Measurements from ENCODE around the gene PLVAP.

PLVAP gene

GRCh38 chr19:17357724-17358123 is 19.4 kb downstream of the PLVAP start:
- Mint-ChIP-seq H3K36me3 (ENCODE audit: low read depth) (no peaks in the 10 kb centered on the region), H3K4me1 (ENCODE audit: low read depth) (no peaks in the 10 kb centered on the region), H3K27ac (no peak overlapping the region), H3K27me3 (ENCODE audit: low read depth) (no peaks in the 10 kb centered on the region), H3K4me3 (no peak overlapping the region), H3K9me3 (no peaks in the 10 kb centered on the region)
- no peak for DNase-seq (ENCODE audit: low spot score)

GRCh38 chr19:17357078-17357666 is 20.0 kb downstream of the PLVAP start:
- H3K27me3 Mint-ChIP-seq (ENCODE audit: low read depth), result no peaks in the 10 kb centered on the region
- no peaks in the 10 kb centered on the region for H3K9me3 Mint-ChIP-seq
- H3K4me1 Mint-ChIP-seq (ENCODE audit: low read depth), result no peaks in the 10 kb centered on the region
- H3K27ac Mint-ChIP-seq, result no peak overlapping the region
- H3K36me3 Mint-ChIP-seq (ENCODE audit: low read depth), result no peaks in the 10 kb centered on the region
- no peak overlapping the region for H3K4me3 Mint-ChIP-seq
- DNase-seq (ENCODE audit: low spot score), result no peak

- no peak overlapping the region for H3K27ac Mint-ChIP-seq
- peaks cover 11% of the 10 kb centered on the region for H3K27me3 Mint-ChIP-seq (ENCODE audit: low read depth)
- DNase-seq (ENCODE audit: low spot score), result no peak
- H3K4me1 Mint-ChIP-seq (ENCODE audit: low read depth), result peaks cover 9% of the 10 kb centered on the region
- H3K9me3 Mint-ChIP-seq, result no peaks in the 10 kb centered on the region
- H3K4me3 Mint-ChIP-seq, result no peak overlapping the region
- no peaks in the 10 kb centered on the region for H3K36me3 Mint-ChIP-seq (ENCODE audit: low read depth)
Observed at GRCh38 chr19:17353386-17353785, 23.8 kb downstream of the PLVAP start.

GRCh38 chr19:17352608-17353280 is 24.4 kb downstream of the PLVAP start:
- peaks cover 11% of the 10 kb centered on the region for H3K27me3 Mint-ChIP-seq (ENCODE audit: low read depth)
- no peaks in the 10 kb centered on the region for H3K9me3 Mint-ChIP-seq
- peaks cover 9% of the 10 kb centered on the region for H3K4me1 Mint-ChIP-seq (ENCODE audit: low read depth)
- H3K27ac Mint-ChIP-seq, result no peak overlapping the region
- no peak overlapping the region for H3K4me3 Mint-ChIP-seq
- no peak for DNase-seq (ENCODE audit: low spot score)
- no peaks in the 10 kb centered on the region for H3K36me3 Mint-ChIP-seq (ENCODE audit: low read depth)

- no peaks in the 10 kb centered on the region for H3K9me3 Mint-ChIP-seq
- no peak overlapping the region for H3K27ac Mint-ChIP-seq
- H3K4me3 Mint-ChIP-seq, result no peak overlapping the region
- DNase-seq (ENCODE audit: low spot score), result no peak
- peaks cover 9% of the 10 kb centered on the region for H3K4me1 Mint-ChIP-seq (ENCODE audit: low read depth)
- H3K36me3 Mint-ChIP-seq (ENCODE audit: low read depth), result no peaks in the 10 kb centered on the region
- peaks cover 11% of the 10 kb centered on the region for H3K27me3 Mint-ChIP-seq (ENCODE audit: low read depth)
Observed at GRCh38 chr19:17351815-17352435, 25.2 kb downstream of the PLVAP start.

GRCh38 chr19:17348700-17349099 is 28.4 kb downstream of the PLVAP start:
- Mint-ChIP-seq H3K9me3 (no peaks in the 10 kb centered on the region), H3K4me1 (ENCODE audit: low read depth) (peaks cover 15% of the 10 kb centered on the region), H3K36me3 (ENCODE audit: low read depth) (peaks cover 2% of the 10 kb centered on the region), H3K4me3 (no peak overlapping the region), H3K27ac (no peak overlapping the region), H3K27me3 (ENCODE audit: low read depth) (peaks cover 11% of the 10 kb centered on the region)
- no peak for DNase-seq (ENCODE audit: low spot score)

GRCh38 chr19:17347877-17348276 is 29.3 kb downstream of the PLVAP start:
- DNase-seq (ENCODE audit: low spot score), result no peak
- no peak overlapping the region for H3K27ac Mint-ChIP-seq
- no peak overlapping the region for H3K4me3 Mint-ChIP-seq
- peaks cover 15% of the 10 kb centered on the region for H3K4me1 Mint-ChIP-seq (ENCODE audit: low read depth)
- H3K9me3 Mint-ChIP-seq, result no peaks in the 10 kb centered on the region
- H3K36me3 Mint-ChIP-seq (ENCODE audit: low read depth), result peaks cover 2% of the 10 kb centered on the region
- H3K27me3 Mint-ChIP-seq (ENCODE audit: low read depth), result peaks cover 11% of the 10 kb centered on the region

- H3K27ac Mint-ChIP-seq, result no peak overlapping the region
- H3K9me3 Mint-ChIP-seq, result no peaks in the 10 kb centered on the region
- no peak overlapping the region for H3K4me3 Mint-ChIP-seq
- peaks cover 11% of the 10 kb centered on the region for H3K27me3 Mint-ChIP-seq (ENCODE audit: low read depth)
- no peak for DNase-seq (ENCODE audit: low spot score)
- peaks cover 15% of the 10 kb centered on the region for H3K4me1 Mint-ChIP-seq (ENCODE audit: low read depth)
- H3K36me3 Mint-ChIP-seq (ENCODE audit: low read depth), result peaks cover 2% of the 10 kb centered on the region
Observed at GRCh38 chr19:17347361-17347760, 29.8 kb downstream of the PLVAP start.

- Mint-ChIP-seq H3K27me3 (ENCODE audit: low read depth) (peaks cover 7% of the 10 kb centered on the region), H3K4me3 (no peak overlapping the region), H3K27ac (peak overlapping the region; percentile 6), H3K9me3 (no peaks in the 10 kb centered on the region), H3K4me1 (ENCODE audit: low read depth) (peaks cover 10% of the 10 kb centered on the region), H3K36me3 (ENCODE audit: low read depth) (peaks cover 5% of the 10 kb centered on the region)
- peak; percentile 71 for DNase-seq (ENCODE audit: low spot score)
Observed at GRCh38 chr19:17346109-17346671, 31.0 kb downstream of the PLVAP start.

GRCh38 chr19:17341845-17342244 is 35.3 kb downstream of the PLVAP start:
- Mint-ChIP-seq H3K36me3 (ENCODE audit: low read depth) (peaks cover 8% of the 10 kb centered on the region), H3K27ac (no peak overlapping the region), H3K27me3 (ENCODE audit: low read depth) (no peaks in the 10 kb centered on the region), H3K9me3 (no peaks in the 10 kb centered on the region), H3K4me1 (ENCODE audit: low read depth) (peaks cover 12% of the 10 kb centered on the region), H3K4me3 (no peak overlapping the region)
- DNase-seq (ENCODE audit: low spot score), result no peak

- Mint-ChIP-seq H3K27ac (no peak overlapping the region), H3K4me1 (ENCODE audit: low read depth) (peaks cover 12% of the 10 kb centered on the region), H3K9me3 (no peaks in the 10 kb centered on the region), H3K4me3 (no peak overlapping the region), H3K27me3 (ENCODE audit: low read depth) (no peaks in the 10 kb centered on the region), H3K36me3 (ENCODE audit: low read depth) (peaks cover 8% of the 10 kb centered on the region)
- DNase-seq (ENCODE audit: low spot score), result no peak
Observed at GRCh38 chr19:17341386-17341785, 35.8 kb downstream of the PLVAP start.

- Mint-ChIP-seq H3K27me3 (ENCODE audit: low read depth) (no peaks in the 10 kb centered on the region), H3K9me3 (no peaks in the 10 kb centered on the region), H3K27ac (no peak overlapping the region), H3K4me1 (ENCODE audit: low read depth) (peaks cover 8% of the 10 kb centered on the region), H3K36me3 (ENCODE audit: low read depth) (peaks cover 6% of the 10 kb centered on the region), H3K4me3 (no peak overlapping the region)
- DNase-seq (ENCODE audit: low spot score), result no peak
Observed at GRCh38 chr19:17340871-17341357, 36.2 kb downstream of the PLVAP start.

GRCh38 chr19:17340302-17340870 is 36.8 kb downstream of the PLVAP start:
- peaks cover 8% of the 10 kb centered on the region for H3K4me1 Mint-ChIP-seq (ENCODE audit: low read depth)
- no peaks in the 10 kb centered on the region for H3K9me3 Mint-ChIP-seq
- DNase-seq (ENCODE audit: low spot score), result no peak
- no peaks in the 10 kb centered on the region for H3K27me3 Mint-ChIP-seq (ENCODE audit: low read depth)
- no peak overlapping the region for H3K27ac Mint-ChIP-seq
- no peak overlapping the region for H3K4me3 Mint-ChIP-seq
- H3K36me3 Mint-ChIP-seq (ENCODE audit: low read depth), result peaks cover 6% of the 10 kb centered on the region

Data from T-helper 2 cell treated with Interferon-gamma antibody and Interleukin-4, amounts not matched to agents 5 μg/mL and 100 μg/mL, for 36 hours (primary cell).